ENCODE results near the gene FUT8.

FUT8 gene

GRCh38 chr14:65774041-65774440, 361.5 kb downstream of the FUT8 start:
- DNase-seq (ENCODE audit: low read depth), result no peak

DNA sequence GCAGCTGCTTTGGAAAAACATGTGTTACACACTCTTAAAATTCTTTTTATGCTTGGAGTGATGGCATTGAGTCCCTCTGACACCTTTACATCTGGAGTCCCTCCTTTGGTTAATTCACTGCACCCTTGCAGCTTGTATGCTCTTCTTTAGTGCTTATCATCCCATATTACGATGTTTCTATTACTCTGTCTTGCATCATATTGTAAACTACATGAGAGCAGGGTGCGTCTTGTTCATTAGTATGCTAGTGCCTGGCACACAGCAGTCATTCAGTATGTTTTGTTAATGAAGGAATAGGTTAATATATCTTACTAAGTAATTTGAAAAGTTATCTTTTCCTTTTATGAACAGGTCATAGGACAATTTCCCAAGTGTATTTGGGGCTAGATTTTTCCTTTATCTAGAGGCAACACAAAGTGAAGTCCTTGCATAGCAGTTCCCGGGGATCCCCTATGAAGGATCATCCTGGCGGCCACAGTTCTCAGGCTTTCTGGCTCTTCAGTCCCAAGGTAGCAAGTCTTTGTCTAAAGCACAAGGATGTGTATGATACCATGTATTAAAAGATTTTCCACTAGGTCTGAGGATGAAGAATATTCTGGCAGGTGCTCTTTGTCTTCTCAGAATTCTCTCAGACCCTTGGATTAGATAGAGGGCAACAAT, 363.8 kb downstream of the FUT8 start:
- no peak for DNase-seq (ENCODE audit: low read depth)

GRCh38 chr14:65780566-65780965, 368.0 kb downstream of the FUT8 start:
- no peak for DNase-seq (ENCODE audit: low read depth)

GRCh38 chr14:65783101-65783500, 370.6 kb downstream of the FUT8 start:
- DNase-seq (ENCODE audit: low read depth), result no peak

GRCh38 chr14:65783576-65783975, 371.0 kb downstream of the FUT8 start:
- DNase-seq (ENCODE audit: low read depth), result no peak

GRCh38 chr14:65784574-65784973, 372.0 kb downstream of the FUT8 start:
- DNase-seq (ENCODE audit: low read depth), result no peak

DNA sequence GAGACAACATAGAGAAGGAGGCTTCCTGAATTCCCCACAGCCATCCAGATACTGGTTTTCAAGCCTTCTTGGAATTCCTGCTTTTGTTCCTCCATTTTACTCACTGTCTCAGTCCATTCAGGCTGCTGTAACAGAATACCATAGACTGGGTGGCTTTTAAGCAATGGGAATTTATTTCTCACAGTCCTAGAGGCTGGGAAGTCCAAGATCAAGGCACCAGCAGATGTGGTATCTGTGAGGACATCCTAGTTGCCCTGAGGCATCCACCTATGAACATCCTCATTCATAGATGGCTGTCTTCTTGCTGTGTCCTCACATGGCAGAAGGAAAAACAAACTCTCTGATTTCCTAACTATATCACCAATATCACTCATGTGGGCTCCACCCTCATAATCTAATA, 374.9 kb downstream of the FUT8 start:
- no peak for DNase-seq (ENCODE audit: low read depth)

DNA sequence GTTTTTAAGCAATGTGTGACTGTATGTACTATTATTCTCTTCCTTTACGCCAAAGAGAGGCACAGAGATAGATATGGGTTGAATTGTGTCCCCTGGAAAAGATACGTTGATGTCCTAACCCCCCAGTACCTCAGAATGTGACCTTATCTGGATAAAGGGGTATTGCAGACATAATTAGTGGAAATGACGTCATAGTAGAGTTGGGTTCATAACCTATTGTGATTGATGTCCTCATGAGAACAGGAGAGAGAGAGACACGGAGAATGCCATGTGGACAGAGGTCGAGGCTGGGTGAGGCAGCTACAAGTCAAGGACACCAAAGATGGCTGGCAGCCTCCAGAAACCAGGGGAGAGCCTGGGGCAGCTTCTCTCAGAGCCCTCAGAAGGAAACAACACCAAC, 376.3 kb downstream of the FUT8 start:
- DNase-seq (ENCODE audit: low read depth), result no peak

DNA sequence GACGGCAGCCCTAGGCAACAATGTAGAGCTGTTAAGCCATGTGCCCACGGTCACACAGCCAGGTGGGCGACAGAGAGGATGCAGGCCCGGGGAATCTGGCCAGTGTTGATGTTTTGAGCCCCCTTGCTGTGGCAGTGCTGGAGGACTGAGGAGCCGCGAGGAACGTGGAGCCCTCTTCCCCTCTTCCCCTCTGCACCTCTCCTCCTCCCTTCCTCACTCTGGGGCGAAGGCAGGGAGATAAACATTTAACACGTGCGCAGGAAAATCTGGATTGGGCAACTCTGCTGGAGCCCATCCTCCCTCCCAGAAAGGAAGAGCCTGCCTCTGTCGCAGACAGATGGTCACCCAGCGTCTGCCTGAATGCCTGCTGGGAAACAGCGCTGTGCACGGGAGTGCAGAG, 376.8 kb downstream of the FUT8 start:
- DNase-seq (ENCODE audit: low read depth), result no peak

GRCh38 chr14:65790172-65790815, 377.8 kb downstream of the FUT8 start:
- no peak for DNase-seq (ENCODE audit: low read depth)

DNA sequence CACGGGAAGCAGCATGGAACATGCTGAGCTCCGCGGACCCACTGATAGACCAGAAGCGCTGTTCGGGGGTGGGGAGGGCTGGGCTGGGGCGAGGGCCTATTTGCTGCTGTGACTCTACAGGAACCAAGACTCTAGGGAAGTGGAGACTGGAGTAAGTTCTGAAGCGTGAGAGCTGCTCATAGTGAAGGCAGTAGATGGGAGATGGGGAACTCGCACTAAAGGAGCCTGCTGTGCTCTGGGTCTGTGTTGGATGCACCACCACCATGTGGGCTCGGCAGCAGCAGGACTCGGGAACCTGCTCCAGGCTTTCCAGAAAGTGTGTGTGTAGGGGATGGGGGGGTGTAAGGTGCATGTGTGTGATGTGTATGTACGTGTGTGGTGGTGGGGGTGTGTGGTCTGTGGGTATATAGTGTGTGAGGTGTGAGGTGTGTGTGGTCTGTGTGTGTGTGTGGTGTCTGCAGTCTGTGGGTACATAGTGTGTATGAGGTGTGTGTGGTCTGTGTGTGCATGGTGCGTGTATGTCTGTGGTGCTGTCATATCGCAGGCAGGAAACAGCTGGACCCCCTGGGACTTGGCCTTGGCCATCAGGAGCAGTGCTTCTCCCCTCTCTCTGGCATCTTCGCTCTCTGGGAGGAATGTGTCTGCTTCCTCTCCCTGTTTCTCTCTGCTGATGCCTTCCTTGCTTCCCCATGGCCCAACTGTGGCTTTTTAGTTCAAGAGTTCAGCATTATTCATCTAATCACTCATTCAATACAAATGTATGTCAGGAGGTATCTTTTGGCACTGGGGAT, 378.9 kb downstream of the FUT8 start:
- no peak for DNase-seq (ENCODE audit: low read depth)

GRCh38 chr14:65792208-65792905, 379.8 kb downstream of the FUT8 start:
- no peak for DNase-seq (ENCODE audit: low read depth)

Measured in stimulated activated CD8-positive, alpha-beta memory T cell treated with anti-CD3 and anti-CD28 coated beads, Interleukin-12 subunit alpha, Interleukin-12 subunit beta, amount 100 ng/mL, for 1 hour (primary cell).